ENCODE measurements around the gene SMURF1. TPM values are rescaled to one million over a fixed set of nuclear protein-coding genes. Genes with fewer than 3 reads are reported as not detected.

SMURF1 gene
- total and polyA plus RNA-seq, 2 donors (not counting 1 experiment from before 2014, with no cell fraction given): 17.2 to 18.7 TPM

DNA sequence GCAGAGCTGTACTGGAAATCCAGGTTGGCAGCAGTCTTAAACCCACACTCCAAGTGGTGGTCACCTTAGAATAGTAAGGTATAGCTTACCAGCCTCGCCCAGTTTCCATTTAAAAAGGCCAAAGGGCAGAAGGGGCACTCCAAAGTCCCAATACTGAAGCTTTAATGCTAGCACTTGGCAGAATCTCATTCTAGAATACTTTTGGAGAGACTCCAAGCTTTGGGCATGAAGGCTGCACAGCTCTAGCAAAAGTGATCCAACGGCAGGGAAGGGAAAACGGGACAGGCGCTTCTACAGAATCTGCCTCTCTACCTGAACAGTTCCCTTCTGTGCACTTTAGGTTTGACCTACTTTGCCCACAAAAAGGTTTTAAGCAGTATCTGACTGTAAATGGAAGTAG is 19.7 kb downstream of the SMURF1 start:
- Histone ChIP-seq H3K4me1 (ENCODE audit: control insufficient read depth, extremely low read depth, insufficient read depth, low read length) (peaks cover 28% of the 10 kb centered on the region), H3K27ac (ENCODE audit: insufficient read depth, low read length) (no peak overlapping the region), H3K4me3 (replicated peaks in 1 of 4; ENCODE audit: control extremely low read depth in 1 of 4, insufficient read depth in 1 of 4, low read depth in 3 of 4, low read length in 4 of 4) (no peak overlapping the region), H3K79me2 (ENCODE audit: control insufficient read depth, insufficient read depth, low read length) (peaks cover 84% of the 10 kb centered on the region), H3K4me2 (ENCODE audit: extremely low read depth, insufficient read depth, low read length) (no peak overlapping the region), H3K9me3 (ENCODE audit: control insufficient read depth, insufficient read depth, low read depth, low read length) (no peaks in the 10 kb centered on the region), H3K36me3 (ENCODE audit: control insufficient read depth, insufficient read depth, low read length) (no peaks in the 10 kb centered on the region), H3K9ac (ENCODE audit: insufficient read depth, low read length) (no peak overlapping the region), H2AFZ (ENCODE audit: low read length) (no peak overlapping the region), H4K20me1 (ENCODE audit: control insufficient read depth, extremely low read depth, insufficient read depth, low read length) (no peaks in the 10 kb centered on the region), H3K27me3 (ENCODE audit: control insufficient read depth, insufficient read depth, low read length) (no peaks in the 10 kb centered on the region)
- DNase-seq (ENCODE audit: low read depth in 2 of 2): no peak
- TF ChIP-seq, protein P1, sequence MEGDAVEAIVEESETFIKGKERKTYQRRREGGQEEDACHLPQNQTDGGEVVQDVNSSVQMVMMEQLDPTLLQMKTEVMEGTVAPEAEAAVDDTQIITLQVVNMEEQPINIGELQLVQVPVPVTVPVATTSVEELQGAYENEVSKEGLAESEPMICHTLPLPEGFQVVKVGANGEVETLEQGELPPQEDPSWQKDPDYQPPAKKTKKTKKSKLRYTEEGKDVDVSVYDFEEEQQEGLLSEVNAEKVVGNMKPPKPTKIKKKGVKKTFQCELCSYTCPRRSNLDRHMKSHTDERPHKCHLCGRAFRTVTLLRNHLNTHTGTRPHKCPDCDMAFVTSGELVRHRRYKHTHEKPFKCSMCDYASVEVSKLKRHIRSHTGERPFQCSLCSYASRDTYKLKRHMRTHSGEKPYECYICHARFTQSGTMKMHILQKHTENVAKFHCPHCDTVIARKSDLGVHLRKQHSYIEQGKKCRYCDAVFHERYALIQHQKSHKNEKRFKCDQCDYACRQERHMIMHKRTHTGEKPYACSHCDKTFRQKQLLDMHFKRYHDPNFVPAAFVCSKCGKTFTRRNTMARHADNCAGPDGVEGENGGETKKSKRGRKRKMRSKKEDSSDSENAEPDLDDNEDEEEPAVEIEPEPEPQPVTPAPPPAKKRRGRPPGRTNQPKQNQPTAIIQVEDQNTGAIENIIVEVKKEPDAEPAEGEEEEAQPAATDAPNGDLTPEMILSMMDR (conservative IDR thresholded peaks at IDR 0.05 in 1 of 2, IDR thresholded peaks at IDR 0.05 in 1 of 2; ENCODE audit: low read depth in 1 of 2, low read length in 2 of 2): no peak
- no peak for TF ChIP-seq EZH2 (IDR thresholded peaks at IDR 0.05; ENCODE audit: low read length, missing control alignments)

DNA sequence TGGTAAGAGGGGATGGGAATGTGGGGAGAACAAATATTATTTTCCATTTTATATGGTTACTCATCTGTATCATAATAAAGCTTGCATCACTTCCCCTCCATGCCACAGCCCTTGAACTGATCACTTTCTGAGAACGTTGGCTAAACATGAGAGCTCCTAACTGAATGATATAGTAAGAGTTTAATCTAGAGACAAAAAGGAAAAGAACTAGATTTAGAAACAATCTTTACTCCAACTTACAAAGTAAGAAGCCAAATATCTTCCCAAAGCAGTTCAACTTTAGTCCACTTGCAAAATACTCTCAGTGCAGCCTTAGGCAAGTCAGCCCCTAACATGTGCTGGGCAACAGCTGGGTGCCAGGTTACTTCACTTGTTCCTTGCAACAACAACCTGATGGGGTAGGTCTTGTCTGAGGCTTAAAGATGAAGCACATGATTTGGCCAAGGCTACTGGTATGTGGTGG is 20.3 kb downstream of the SMURF1 start:
- Histone ChIP-seq H3K9me3 (ENCODE audit: control insufficient read depth, insufficient read depth, low read depth, low read length) (no peaks in the 10 kb centered on the region), H3K27ac (ENCODE audit: insufficient read depth, low read length) (peak overlapping the region; percentile 37), H2AFZ (ENCODE audit: low read length) (no peak overlapping the region), H3K36me3 (ENCODE audit: control insufficient read depth, insufficient read depth, low read length) (no peaks in the 10 kb centered on the region), H3K4me1 (ENCODE audit: control insufficient read depth, extremely low read depth, insufficient read depth, low read length) (peaks cover 26% of the 10 kb centered on the region), H4K20me1 (ENCODE audit: control insufficient read depth, extremely low read depth, insufficient read depth, low read length) (no peaks in the 10 kb centered on the region), H3K4me3 (replicated peaks in 1 of 4; ENCODE audit: control extremely low read depth in 1 of 4, insufficient read depth in 1 of 4, low read depth in 3 of 4, low read length in 4 of 4) (no peak overlapping the region), H3K9ac (ENCODE audit: insufficient read depth, low read length) (no peak overlapping the region), H3K79me2 (ENCODE audit: control insufficient read depth, insufficient read depth, low read length) (peaks cover 83% of the 10 kb centered on the region), H3K4me2 (ENCODE audit: extremely low read depth, insufficient read depth, low read length) (no peak overlapping the region), H3K27me3 (ENCODE audit: control insufficient read depth, insufficient read depth, low read length) (no peaks in the 10 kb centered on the region)
- DNase-seq (ENCODE audit: low read depth in 2 of 2): peak in 1 of 2 donors; percentile 67
- TF ChIP-seq, protein P1 (conservative IDR thresholded peaks at IDR 0.05 in 1 of 2, IDR thresholded peaks at IDR 0.05 in 1 of 2; ENCODE audit: low read depth in 1 of 2, low read length in 2 of 2): no peak
- no peak for TF ChIP-seq EZH2 (IDR thresholded peaks at IDR 0.05; ENCODE audit: low read length, missing control alignments)

DNA sequence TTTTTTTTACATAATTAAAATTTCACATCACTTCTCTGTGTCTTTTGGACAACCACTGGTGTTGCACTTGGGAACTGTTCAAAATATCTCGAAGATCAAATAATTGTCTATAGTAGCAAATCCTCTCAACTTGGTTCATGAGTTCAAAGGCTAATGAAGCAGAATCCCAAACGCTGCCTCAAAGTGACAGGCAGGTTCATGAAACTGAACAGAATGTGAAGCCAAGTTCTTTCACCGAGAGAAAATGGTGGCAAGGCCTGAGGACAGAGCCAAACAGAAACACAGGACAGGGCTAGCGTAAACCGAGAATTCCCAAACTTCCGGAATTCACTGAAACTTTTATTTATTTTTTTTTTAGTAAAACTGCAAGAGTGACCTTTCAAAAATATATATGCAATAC is 21.1 kb downstream of the SMURF1 start:
- Histone ChIP-seq H3K4me2 (ENCODE audit: extremely low read depth, insufficient read depth, low read length) (no peak overlapping the region), H3K36me3 (ENCODE audit: control insufficient read depth, insufficient read depth, low read length) (no peaks in the 10 kb centered on the region), H4K20me1 (ENCODE audit: control insufficient read depth, extremely low read depth, insufficient read depth, low read length) (no peaks in the 10 kb centered on the region), H3K9ac (ENCODE audit: insufficient read depth, low read length) (no peak overlapping the region), H3K79me2 (ENCODE audit: control insufficient read depth, insufficient read depth, low read length) (peaks cover 83% of the 10 kb centered on the region), H3K27me3 (ENCODE audit: control insufficient read depth, insufficient read depth, low read length) (no peaks in the 10 kb centered on the region), H3K4me3 (replicated peaks in 1 of 4; ENCODE audit: control extremely low read depth in 1 of 4, insufficient read depth in 1 of 4, low read depth in 3 of 4, low read length in 4 of 4) (no peak overlapping the region), H3K4me1 (ENCODE audit: control insufficient read depth, extremely low read depth, insufficient read depth, low read length) (peaks cover 19% of the 10 kb centered on the region), H3K27ac (ENCODE audit: insufficient read depth, low read length) (peak overlapping the region; percentile 13), H2AFZ (ENCODE audit: low read length) (no peak overlapping the region), H3K9me3 (ENCODE audit: control insufficient read depth, insufficient read depth, low read depth, low read length) (no peaks in the 10 kb centered on the region)
- TF ChIP-seq, protein P1 (conservative IDR thresholded peaks at IDR 0.05 in 1 of 2, IDR thresholded peaks at IDR 0.05 in 1 of 2; ENCODE audit: low read depth in 1 of 2, low read length in 2 of 2): no peak
- no peak for TF ChIP-seq EZH2 (IDR thresholded peaks at IDR 0.05; ENCODE audit: low read length, missing control alignments)
- no peak for DNase-seq (ENCODE audit: low read depth in 2 of 2)
